Activated T-cell treated with anti-CD3 and anti-CD28 coated beads, Interleukin-2, amount 50 U/mL, for 48 hours (primary cell): ENCODE measurements around the gene STK11.
A peak's percentile ranks its signal among the peaks of the same experiment; 100 is the strongest.
"Not testable (repeated sequence)": the region's sequence is repeated elsewhere in the genome, so short reads cannot be mapped to it uniquely, and the experiment has no call there.

ENCODE experiments used
- DNase-seq, 2 experiments: peaks; one replicate each; pipeline ENCODE4 v3.0.0-alpha.2; 2020

Gene STK11

DNA sequence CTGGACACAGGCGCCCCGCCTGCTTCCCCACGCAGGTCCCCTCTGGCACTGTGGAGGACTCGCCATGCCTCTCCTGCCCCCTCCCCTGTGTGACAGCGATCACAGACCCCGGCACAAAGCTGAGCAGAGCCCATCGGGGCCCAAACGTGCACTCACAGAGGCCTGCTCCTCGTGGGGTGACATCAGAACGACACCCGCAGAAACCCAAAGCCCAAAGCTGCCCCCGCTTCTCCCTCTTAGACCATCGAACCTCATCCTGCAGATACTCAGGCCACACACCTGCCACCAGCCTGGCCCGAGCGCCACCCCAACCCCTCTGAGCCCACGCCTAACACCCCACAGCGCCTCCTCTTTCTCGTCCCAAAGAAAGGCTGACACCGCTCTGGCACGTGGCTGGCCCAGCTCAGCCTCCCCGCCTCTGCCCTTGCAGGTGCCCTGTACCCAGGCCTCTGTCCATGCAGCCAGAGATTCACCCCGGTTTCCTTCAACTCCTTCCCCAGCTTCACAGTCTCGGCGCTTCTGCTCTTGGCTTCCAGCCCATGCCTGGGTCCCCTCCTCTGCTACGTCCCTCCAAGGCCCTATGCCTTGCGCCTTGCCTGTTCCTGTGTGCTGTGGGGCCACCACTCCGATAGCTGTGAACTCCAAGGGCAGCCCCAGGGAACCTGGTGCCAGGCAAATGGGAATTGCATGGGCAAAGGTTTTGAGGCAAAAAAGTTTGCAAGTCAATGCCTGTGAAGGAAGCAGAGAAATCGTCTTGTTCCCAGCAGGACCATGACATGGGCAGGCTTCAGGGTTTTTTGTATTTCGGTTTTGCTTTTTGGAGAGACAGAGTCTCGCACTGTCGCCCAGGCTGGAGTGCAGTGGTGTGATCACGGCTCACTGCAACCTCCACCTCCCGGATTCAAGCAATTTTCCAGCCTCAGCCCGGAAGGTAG is 33.1 kb downstream of the STK11 start:
- DNase-seq = peak; percentile 51 to 55

DNA sequence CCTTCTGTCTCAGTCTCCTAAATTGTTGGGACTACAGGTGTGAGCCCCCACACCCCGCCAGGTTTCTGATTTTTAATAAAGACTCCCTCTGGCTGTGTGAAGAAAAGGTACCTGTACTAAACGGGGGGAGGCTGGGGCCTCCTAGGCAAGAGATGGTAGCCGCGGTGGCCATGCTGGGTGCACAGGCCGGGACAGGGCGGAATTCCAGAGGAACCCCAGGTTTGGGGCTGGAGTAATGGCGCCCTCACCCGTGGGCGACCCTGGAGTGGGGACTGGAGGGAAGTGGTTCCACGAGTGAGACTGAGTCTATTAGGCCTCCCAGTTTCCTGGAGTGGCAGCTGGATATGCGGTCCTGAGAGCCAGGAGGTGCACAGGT is 33.8 kb downstream of the STK11 start:
- peak in 1 of 2 experiments; percentile 43 for DNase-seq

DNA sequence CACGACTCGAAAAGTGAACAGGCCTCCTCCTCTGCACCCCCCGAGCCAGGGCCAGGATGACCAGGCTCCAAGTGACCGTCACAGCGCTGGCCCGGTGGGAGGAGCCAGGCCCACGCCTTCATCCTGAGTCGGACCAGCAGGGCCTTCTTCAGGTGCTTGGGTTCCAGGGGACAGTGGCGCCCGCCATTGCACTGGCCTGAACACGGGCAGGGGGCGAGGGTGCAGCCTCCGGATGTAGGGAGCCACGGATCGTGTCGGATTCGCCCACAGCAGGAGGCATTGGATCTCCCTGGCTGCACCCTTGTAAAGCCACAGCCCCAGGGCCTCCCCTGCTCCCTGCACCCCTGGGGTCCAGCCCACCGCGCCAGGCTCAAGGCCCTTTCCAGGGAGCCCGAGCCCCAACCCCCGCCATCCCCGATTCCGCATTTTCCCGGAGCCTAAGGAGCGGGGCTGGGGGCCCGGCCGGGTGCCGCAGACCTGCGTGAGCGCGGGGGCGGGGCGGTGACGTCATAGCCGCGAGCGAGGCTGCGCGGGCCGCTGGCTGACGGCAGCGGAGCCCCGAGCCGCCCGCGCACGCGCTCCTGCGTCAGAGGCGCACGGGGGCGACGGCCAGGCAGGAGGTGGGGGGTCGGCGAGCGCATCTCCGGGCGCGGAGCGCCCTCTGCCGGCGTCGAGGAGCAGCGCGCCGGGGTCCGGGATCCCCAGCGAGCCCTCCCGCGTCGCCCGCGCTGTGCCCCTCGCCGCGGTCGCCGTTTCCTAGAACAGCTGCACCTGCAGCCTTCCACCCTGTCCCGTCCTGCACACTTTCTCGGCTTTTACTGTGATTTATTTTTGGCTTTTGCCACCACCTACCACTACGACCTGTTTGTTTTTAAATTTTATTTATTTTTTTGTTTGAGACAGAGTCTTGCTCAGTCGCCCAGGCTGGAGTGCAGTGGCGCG is 34.5 kb downstream of the STK11 start:
- peak; percentile 96 to 99 for DNase-seq

DNA sequence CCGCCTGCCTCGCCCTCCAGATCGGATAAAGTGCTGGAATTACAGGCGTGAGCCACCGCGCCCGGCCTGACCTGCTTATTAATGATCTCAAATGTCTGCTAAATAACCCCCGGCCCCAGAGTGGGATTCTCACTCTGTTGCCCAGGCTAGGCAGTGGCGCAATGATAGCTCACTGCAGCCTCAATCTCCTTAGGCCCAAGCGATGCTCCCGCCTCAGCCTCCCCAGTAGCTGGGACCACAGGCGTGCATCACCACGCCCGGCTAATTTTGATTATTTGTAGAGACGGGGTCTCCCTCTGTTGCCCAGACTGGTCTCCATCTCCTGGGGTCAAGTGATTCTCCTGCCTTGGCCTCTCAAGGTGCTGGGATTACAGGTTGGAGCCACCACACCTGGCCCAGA is 35.3 kb downstream of the STK11 start:
- peak in 1 of 2 experiments; percentile 46 for DNase-seq

DNA sequence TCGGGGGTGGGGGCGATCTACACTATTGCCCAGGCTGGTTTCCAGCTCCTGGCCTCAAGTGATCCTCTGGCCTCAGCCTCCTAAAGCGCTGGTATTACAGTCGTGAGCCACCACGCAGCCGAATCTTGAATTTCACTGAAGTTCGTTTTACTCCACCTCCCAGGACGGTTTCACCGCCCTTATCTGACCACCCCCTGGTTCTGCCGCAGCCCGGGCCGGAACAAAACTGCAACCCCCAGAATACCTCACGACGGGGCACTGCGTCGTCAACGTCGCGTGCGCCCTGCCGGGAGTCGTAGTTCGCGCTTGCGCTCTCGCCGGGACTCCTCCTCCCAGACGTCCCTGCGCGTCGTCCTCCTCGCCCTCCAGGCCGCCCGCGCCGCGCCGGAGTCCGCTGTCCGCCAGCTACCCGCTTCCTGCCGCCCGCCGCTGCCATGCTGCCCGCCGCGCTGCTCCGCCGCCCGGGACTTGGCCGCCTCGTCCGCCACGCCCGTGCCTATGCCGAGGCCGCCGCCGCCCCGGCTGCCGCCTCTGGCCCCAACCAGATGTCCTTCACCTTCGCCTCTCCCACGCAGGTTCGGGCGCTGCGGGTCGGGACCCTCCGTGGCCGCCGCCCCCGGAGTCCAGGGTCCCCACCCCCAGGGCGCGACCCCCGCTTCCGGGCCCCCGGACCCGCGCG is 36.0 kb downstream of the STK11 start, which contains the start of gene ATP5F1D:
Gene ATP5F1D (plus strand): TSS at position 335 of the 679 bp plus-strand sequence. CDS start 100 bp downstream, at position 435.
- DNase-seq = peak; percentile 95 to 98

DNA sequence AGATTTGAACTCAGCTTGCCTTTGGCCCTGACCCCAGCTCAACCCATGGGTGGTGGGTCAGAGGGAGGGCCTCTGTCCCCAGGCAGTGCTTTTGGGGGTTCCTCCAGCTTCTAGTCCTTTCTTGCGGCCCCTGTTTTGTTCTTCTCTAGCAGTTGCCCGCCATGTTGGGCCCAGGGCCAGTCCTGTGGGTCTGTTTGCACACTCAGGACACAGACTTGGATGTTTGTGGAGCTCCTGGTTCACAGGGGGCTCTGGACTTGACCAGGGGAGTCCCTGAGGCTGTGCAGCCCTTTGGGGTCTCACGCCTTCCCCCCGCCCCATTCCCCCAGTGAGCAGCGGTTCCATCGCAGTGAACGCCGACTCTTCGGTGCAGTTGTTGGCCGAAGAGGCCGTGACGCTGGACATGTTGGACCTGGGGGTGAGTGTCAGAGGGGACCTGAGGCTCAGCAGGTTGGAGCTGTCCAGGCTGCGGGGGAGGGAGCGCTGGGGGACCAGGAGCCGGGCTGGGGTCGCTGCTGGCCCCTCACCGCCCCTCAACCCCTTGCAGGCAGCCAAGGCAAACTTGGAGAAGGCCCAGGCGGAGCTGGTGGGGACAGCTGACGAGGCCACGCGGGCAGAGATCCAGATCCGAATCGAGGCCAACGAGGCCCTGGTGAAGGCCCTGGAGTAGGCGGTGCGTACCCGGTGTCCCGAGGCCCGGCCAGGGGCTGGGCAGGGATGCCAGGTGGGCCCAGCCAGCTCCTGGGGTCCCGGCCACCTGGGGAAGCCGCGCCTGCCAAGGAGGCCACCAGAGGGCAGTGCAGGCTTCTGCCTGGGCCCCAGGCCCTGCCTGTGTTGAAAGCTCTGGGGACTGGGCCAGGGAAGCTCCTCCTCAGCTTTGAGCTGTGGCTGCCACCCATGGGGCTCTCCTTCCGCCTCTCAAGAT is 38.5 kb downstream of the STK11 start:
- DNase-seq = peak; percentile 91 to 95

DNA sequence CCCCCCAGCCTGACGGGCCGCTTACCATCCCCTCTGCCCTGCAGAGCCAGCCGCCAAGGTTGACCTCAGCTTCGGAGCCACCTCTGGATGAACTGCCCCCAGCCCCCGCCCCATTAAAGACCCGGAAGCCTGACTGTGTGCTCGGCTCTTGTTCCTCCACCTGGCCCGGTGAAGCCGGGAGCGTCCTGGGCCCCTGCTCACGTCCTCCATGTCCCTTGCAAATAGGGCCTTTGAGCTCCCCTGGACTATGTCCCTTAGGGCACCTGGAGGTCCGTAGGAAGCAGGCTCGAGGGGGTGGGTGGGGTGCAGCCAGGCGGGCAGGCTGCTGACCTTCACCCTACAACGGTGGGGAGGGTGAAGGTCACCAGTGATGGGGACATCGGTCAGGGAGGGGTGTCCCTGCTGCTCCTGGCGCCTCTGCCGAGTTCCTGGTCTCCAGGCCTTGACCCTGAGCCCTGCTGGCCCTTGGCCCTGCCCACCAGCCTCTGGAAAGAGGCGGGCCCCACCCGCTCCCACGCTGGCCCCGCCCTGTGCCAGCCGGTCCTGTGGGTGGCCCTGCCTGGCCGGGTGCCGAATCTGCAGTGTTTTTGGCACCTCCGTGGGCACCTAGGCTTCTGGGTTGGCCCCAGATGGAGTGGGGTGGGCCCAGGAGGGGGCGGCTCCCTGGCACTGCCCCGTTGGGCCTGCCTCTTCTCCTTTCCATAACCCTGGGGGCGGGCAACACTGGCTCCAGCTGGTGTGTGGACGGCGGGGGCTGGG is 39.3 kb downstream of the STK11 start:
- DNase-seq = peak; percentile 44 to 58

DNA sequence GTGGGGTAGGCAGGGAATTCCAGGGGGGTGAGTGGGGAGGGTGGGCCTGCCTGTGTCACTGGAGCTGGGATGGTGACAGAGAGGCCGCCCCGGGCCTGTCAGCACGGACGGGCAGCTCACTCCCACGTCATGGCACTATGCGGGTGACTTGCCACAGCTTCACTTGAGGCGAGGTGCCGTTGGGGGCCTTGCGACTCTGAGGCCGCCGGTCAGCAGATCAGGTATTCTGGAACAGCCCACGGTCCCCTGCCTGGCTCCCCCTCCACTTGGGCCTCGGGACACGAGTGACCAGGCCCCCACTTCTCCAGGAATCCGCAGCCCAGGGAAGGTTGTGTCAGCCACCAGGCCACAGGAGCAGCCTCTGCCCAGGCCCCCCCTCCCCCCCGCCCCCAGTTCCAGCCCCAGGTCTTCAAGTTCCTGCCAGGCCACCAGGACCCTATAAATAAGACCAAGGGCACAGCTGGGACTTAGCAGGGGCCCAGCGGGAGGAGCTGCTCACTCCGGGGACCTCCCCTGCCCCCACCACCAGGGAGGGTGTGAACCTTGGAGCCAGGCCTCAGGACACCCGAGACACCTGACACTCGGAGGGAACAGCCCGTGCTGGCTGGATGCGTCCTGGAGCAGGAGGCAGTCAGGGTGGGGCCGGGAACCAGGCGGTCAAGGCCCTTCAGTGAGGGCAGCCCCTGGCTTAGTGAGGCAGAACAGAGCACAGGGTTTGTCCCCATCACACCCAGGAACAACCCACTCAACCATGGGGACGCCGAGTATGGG is 40.1 kb downstream of the STK11 start:
- DNase-seq = no peak

DNA sequence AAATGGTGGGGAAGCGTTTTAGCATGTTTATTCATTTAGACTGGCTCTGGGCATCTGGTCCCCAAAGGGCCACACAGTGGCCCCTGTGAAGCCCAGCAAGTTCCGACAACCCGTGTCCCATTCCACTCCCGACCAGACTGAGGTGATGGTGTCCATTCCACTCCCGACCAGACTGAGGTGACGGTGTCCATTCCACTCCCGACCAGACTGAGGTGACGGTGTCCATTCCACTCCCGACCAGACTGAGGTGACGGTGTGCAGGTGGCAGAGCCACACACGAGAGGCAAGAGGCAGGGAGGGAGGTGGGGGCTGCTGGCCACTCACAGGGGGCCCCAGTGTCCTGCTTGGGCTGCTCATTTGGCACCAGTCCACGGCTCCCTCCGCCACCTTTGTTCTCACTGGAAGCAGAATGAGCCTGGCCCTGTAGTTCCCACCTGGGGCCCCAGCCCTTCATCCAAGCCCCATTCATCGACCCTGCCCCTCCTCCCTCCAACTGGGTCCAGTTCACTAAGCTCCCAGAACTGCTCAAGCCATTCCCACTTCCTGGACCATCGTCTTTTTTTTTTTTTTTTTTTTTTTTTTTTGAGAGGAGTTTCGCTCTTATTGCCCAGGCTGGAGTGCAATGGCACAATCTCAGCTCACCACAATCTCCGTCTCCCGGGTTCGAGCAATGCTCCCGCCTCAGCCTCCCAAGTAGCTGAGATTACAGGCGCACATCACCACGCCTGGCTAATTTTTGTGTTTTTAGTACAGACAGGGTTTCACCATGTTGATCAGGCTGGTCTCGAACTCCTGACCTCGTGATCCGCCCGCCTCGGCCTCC is 40.9 kb downstream of the STK11 start:
- DNase-seq = not testable (repeated sequence)

DNA sequence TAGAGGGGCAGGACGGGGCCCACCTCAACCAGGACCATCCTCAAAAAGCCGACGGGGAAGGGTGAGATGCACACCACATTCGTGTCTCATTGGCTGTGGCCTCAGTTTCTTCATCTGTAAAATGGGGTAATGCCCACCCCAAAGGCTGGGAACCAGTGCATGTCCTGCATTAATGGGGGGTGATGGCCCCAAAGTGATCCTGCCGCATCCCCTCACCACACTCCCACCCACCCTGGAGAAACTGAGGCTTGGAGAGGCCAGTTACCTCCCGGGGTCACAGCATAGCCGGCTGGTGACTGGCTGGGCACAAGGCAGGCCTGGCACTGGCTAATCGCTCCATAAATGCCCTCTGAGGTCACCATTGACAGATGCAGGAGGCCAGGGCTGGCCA is 42.2 kb downstream of the STK11 start:
- DNase-seq = no peak

DNA sequence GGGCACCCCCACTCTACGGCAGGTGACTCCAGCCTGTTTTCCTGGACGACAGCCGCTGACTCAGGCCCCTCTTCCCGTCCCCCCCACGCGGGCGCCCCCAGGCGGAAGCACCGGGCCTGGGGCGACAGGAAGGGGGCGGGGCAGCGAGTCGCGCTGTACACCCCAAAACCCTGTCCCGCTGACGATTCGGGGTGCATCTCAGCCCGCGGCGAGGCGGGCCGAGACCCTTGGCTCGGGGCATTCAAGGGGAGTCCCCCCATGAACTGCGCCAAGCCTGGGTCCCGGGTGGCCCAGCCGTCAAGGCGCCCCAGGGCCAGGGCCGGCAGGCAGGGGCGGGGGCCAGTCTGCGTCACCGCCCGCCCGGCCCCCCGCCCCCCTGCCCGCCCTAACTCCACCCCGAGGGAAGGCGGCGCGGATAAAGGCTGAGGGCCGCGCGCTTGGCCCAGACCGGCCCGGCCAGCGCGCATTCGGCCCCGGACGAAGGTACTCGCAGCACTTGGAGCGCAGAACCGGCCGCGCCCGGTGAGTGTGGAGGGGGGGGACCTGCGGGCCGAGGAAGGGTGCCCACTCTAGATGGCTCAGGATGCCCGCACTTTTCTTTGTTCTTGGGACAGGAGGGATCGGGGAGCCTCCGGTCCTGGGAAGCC is 42.7 kb downstream of the STK11 start, which contains the start of gene MIDN:
Gene MIDN (plus strand): TSS at position 445 of the 647 bp plus-strand sequence. CDS start 1,714 bp downstream, outside the sequence.
- peak; percentile 84 to 86 for DNase-seq

DNA sequence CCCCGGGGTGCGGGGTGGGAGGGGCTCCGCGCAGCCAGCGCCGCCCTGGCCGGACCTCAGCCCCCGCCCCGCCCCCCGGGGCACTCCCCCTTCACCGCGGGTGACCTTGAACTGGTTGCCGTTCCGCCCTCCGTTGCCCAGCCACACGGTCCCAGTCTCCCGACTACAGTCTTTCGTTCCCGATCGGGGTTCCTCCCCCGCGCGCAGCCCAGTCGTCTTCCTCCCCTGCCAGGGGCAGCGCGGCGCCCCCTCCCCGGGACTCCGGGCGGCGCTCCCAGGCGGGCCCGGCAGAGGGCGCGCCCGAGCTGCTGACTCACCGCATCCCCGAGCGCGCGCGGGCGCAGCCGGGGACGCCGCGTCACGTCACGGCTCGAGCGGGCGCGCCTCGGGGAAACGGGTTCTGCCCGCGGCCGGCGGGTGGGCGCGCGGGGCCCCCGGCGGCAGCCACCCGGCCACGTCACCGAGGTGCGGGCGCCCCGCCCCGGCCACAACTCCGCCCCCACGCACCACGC is 43.3 kb downstream of the STK11 start:
- DNase-seq = peak; percentile 80 to 91

DNA sequence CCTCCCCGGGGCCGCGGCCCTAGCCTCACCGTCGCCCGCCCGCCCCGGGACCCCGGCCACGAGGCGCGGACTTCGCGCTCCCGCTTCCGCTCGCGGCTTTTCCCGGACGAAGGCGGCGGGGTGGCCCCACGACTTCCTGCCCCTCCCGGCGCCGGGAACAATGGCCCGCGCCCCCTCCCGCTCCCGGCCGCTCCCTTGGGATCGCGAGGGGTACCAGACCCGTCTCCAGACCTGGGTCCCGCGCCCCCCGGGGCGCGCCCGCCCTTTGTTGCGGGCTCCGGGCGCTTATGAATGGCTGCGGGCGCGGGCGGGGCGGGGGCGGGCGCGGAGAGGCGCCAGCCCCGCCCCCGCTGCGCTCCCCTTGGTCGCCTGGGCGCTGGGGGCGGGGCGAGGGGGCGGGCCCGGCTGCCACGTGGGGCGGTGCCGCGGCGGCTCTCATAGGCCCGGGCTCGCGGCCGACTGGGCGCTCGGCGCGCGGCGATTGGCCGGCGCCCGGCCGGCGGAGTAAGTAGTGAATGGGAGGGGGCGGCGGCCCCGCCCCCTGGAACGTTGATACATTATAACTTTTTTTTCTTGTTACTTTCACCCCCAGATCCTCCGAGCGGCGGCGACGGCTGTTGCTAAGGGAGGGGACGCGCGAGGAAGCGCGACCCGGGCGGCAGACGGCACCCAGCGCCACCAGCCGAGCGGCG is 43.9 kb downstream of the STK11 start:
- peak; percentile 94 to 95 for DNase-seq

DNA sequence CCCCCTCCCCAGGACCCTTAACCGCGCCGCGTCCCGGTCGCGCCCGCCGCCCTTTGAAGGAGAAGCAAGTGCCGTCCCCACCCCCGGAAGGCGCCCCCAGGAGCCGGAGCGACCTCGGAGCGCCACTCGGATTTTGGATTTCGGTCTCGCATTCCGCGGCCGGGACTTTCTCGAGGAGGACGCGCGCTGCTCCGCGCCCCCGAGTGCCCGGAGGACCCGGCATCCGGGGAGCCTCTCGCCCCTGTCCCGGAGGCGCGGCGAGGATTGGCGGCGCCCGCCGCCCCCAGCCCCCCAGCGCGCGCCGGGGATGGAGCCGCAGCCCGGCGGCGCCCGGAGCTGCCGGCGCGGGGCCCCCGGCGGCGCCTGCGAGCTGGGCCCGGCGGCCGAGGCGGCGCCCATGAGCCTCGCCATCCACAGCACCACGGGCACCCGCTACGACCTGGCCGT is 44.4 kb downstream of the STK11 start:
- no peak for DNase-seq

DNA sequence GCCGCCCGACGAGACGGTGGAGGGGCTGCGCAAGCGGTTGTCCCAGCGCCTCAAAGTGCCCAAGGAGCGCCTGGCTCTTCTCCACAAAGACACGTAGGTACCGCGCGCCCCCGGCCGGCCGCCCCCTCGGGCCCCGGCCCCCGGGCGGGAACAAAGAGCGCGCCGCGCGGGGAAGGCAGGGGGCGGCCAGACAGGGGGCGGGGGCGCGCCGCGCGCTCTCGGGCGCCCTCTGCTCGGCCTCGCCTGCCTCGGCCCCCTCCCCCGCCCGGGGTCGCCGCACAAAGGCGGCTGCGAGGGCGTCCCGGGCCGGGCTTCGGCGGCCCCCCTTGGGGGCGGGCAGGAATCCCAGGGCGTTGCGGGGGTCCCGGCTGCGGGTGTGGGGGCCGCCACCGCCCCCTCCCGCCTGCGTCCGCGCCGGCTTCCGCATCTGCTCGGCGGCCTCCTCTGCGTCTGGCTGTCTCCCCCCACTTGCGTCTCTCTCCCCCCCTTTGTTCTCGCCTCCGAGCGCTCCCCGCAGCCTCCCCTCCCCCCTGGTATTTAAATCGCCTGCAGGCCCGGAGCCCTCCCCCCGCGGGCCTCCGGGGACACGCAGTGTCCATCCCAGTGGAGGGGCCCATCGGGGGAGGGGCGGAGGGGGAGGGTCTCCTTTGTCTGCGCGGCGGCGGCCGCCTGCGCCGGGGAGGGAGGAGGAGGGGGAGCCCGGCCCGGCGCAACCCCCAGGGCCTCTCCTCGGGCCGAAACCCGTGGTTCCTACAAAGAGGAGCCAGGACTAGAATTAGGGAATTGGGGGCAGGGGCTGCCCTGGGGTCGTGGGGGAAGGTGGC is 45.1 kb downstream of the STK11 start:
- peak; percentile 52 to 58 for DNase-seq
